T-cell (primary cell): ENCODE measurements around the gene NLRC4. TPM values are rescaled to one million over a fixed set of nuclear protein-coding genes. Genes with fewer than 3 reads are reported as not detected.

Experiments used
- ATAC-seq, 4 experiments: fragments of 200-7000 bp in 3 of 4; fragments of 150-1000 bp in 1 of 4; cut with Tn5 transposase; replicated peaks in 1 of 4; 1 replicate in 3 of 4; 2 replicates in 1 of 4; pipeline ENCODE4 v1.10.0; 2021; ENCODE audit warnings: moderate library complexity in 3 of 4, mild to moderate bottlenecking in 2 of 4, moderate number of reproducible peaks in 1 of 4
- CTCF ChIA-PET, 2 donors: fragments of 300-600 bp; sonication (Branson Sonifier 250); formaldehyde crosslinking; loops; one replicate each; lab custom pipeline; 2022; ENCODE audit warnings: antibody characterized with exemption in 2 of 2; lab: Charles Lee
- POLR2A ChIA-PET, 2 donors: fragments of 300-600 bp; sonication (Branson Sonifier 250); formaldehyde crosslinking; loops; one replicate each; lab custom pipeline; 2022; ENCODE audit warnings: antibody characterized with exemption in 2 of 2; lab: Charles Lee
- DNase-seq, 35 experiments: peaks; one replicate each; pipeline versions ENCODE4 v3.0.0 to v3.0.0-alpha.2; 2013 to 2023
- H3K27ac ChIP-seq: one replicate; pipeline ENCODE4 v1.5.1; 2013; ENCODE audit warnings: low read length
- H3K27me3 ChIP-seq, 2 experiments: replicated peaks in 1 of 2; 1 replicate in 1 of 2; 2 replicates in 1 of 2; pipeline versions ENCODE4 v1.6.1 to v1.7.0; 2013; ENCODE audit warnings: low read length in 1 of 2, mixed read lengths in 1 of 2; ENCODE audit not compliant: control insufficient read depth in 2 of 2, insufficient read depth in 2 of 2; ENCODE audit errors: extremely low read depth in 1 of 2
- H3K36me3 ChIP-seq, 2 donors: 1 replicate in 1 of 2; 2 replicates in 1 of 2; pipeline versions ENCODE4 v1.6.1 to v1.7.0; 2013; ENCODE audit warnings: low read length in 1 of 2; ENCODE audit not compliant: control insufficient read depth in 2 of 2, insufficient read depth in 1 of 2; ENCODE audit errors: extremely low read depth in 1 of 2
- H3K4me1 ChIP-seq, 2 experiments: 1 replicate in 1 of 2; 2 replicates in 1 of 2; pipeline versions ENCODE4 v1.6.1 to v1.7.0; 2013; ENCODE audit warnings: low read length in 2 of 2, mixed read lengths in 1 of 2; ENCODE audit not compliant: insufficient read depth in 2 of 2, control insufficient read depth in 1 of 2; ENCODE audit errors: extremely low read depth in 1 of 2
- H3K4me3 ChIP-seq, 2 donors: 1 replicate in 1 of 2; 2 replicates in 1 of 2; pipeline versions ENCODE4 v1.5.1 to v1.7.0; 2013; ENCODE audit warnings: mild to moderate bottlenecking in 2 of 2, low read length in 1 of 2, moderate library complexity in 1 of 2; ENCODE audit not compliant: control insufficient read depth in 1 of 2; ENCODE audit errors: extremely low read depth in 1 of 2
- H3K9me3 ChIP-seq: 2 replicates; pipeline ENCODE4 v1.7.0; 2013
- H3K27ac Mint-ChIP-seq, 2 donors: one replicate each; pipeline ENCODE4 v1.8.0; 2020 to 2021; ENCODE audit warnings: mild to moderate bottlenecking in 2 of 2, mixed read lengths in 2 of 2
- H3K27me3 Mint-ChIP-seq, 2 donors: one replicate each; pipeline ENCODE4 v1.8.0; 2021 to 2022; ENCODE audit warnings: mixed read lengths in 2 of 2
- H3K36me3 Mint-ChIP-seq: one replicate; pipeline ENCODE4 v1.8.0; 2021; ENCODE audit warnings: mixed read lengths
- H3K4me1 Mint-ChIP-seq, 3 donors: one replicate each; pipeline ENCODE4 v1.8.0; 2020 to 2022; ENCODE audit warnings: mixed read lengths in 3 of 3, mild to moderate bottlenecking in 1 of 3
- H3K4me3 Mint-ChIP-seq, 3 donors: one replicate each; pipeline ENCODE4 v1.8.0; 2020 to 2022; ENCODE audit warnings: mild to moderate bottlenecking in 3 of 3, mixed read lengths in 3 of 3, moderate library complexity in 3 of 3
- H3K9me3 Mint-ChIP-seq, 3 donors: one replicate each; pipeline ENCODE4 v1.8.0; 2020 to 2022; ENCODE audit warnings: mixed read lengths in 3 of 3
- WGBS: methylation state at CpG from one replicate; pipeline ENCODE4 v1.1.5; 2013; ENCODE audit warnings: missing lambda C conversion rate; ENCODE audit not compliant: insufficient coverage; 5-methylcytosine and 5-hydroxymethylcytosine counted together
- total RNA-seq, 35 experiments: library from RNA in 6 of 35; stranded (reverse) in 6 of 35; fragments of 120-200 nt in 1 of 35; gene quantifications; one replicate each; pipeline versions ENCODE4 v1.2.1 to v1.2.4 and lab custom pipeline; 2013 to 2026

NLRC4 gene
- total RNA-seq, 5 donors from 2014 or later (not counting 1 experiment from before 2014, with no cell fraction given), result 0.13 to 0.20 TPM; not detected in 3

DNA sequence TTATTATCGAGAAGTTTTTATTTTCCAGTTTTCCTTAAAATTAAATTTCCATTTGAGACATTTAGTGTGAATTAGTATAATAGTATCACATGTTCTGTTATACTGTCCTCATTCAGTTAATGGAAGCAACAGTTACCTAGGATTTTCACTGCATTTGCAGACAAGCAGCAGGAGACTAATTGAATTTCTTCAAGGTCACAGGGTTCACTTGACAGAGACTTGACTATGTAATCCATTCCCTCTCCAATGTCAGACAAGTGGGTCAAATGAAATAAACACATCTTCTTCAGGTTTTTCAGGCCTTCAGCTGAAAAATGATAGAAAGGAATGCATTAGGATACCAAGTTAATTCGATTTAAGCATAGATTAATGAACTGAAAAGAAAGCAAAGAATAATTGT, 26.7 kb downstream of the NLRC4 start:
- Mint-ChIP-seq H3K27me3 (no peaks in the 10 kb centered on the region), H3K4me3 (no peak overlapping the region), H3K27ac (no peak overlapping the region), H3K9me3 (no peaks in the 10 kb centered on the region), H3K36me3 (peaks cover 26% of the 10 kb centered on the region), H3K4me1 (no peaks in the 10 kb centered on the region)
- ChIA-PET POLR2A (no interaction called here), CTCF (no interaction called here)
- Histone ChIP-seq H3K27ac (no peak overlapping the region), H3K4me3 (no peak overlapping the region), H3K36me3 (peaks cover 0 to 5% of the 10 kb centered on the region in 2 donors), H3K4me1 (no peaks in the 10 kb centered on the region), H3K27me3 (peaks cover 0 to 4% of the 10 kb centered on the region in 2 experiments), H3K9me3 (no peaks in the 10 kb centered on the region)
- DNase-seq (no peak), ATAC-seq (no peak)
- no CpG with 5 or more reads among the region's 2 CpGs for WGBS

DNA sequence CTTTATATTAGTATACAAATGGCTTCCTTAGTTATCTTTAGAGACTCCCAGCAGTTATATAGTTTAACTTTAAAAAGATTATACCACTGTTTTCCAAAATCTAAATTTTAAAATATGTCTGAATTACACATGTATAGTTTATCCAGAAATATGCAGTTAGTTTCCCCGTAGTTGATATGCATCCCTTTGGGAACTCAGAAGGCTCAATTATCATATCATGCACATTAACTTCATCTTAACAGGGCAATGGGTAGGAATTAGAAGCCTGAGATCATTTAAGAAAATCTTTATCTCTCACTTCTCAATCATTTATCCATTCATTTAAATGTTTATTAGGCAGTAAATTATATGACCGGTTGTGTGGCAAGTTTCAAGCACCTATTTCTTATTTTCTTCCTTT, 27.2 kb downstream of the NLRC4 start:
- no peaks in the 10 kb centered on the region for H3K9me3 ChIP-seq
- POLR2A ChIA-PET, result no interaction called here
- H3K4me1 ChIP-seq, result no peaks in the 10 kb centered on the region
- Mint-ChIP-seq H3K9me3 (no peaks in the 10 kb centered on the region), H3K27ac (no peak overlapping the region), H3K4me3 (no peak overlapping the region), H3K36me3 (peaks cover 26% of the 10 kb centered on the region), H3K4me1 (no peaks in the 10 kb centered on the region), H3K27me3 (no peaks in the 10 kb centered on the region)
- H3K36me3 ChIP-seq, result peaks cover 0 to 5% of the 10 kb centered on the region in 2 donors
- no peak for DNase-seq
- H3K4me3 ChIP-seq, result no peak overlapping the region
- no CpG with 5 or more reads among the region's 2 CpGs for WGBS
- no peak for ATAC-seq
- H3K27me3 ChIP-seq, result no peaks in the 10 kb centered on the region
- CTCF ChIA-PET, result no interaction called here
- H3K27ac ChIP-seq, result no peak overlapping the region

DNA sequence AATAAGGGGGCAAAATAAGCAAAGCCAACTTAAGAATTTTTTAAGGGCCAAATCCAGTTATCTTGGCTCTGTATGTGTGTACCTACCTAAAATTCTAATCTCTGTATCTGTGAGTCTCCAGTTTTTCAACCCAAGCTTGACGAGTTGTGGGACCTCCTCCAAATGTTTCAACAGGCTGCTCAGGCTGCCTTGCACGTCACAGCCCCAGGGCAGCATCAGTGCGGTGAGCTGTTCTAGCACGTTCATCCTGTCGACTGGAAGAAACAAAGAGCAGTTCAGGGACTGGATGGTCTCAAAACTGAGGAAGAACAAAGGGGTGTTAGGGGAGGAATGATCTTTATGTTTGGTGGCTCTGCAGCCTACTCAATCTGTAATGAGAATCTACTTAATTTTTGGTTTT, 29.4 kb downstream of the NLRC4 start:
- Mint-ChIP-seq H3K27ac (no peak overlapping the region), H3K36me3 (peaks cover 26% of the 10 kb centered on the region), H3K27me3 (no peaks in the 10 kb centered on the region), H3K4me3 (no peak overlapping the region), H3K4me1 (no peaks in the 10 kb centered on the region), H3K9me3 (no peaks in the 10 kb centered on the region)
- Histone ChIP-seq H3K36me3 (peaks cover 0 to 5% of the 10 kb centered on the region in 2 donors), H3K4me1 (no peaks in the 10 kb centered on the region), H3K9me3 (no peaks in the 10 kb centered on the region), H3K27me3 (no peaks in the 10 kb centered on the region), H3K4me3 (no peak overlapping the region), H3K27ac (no peak overlapping the region)
- ChIA-PET CTCF (no interaction called here), POLR2A (interaction anchor here in 1 of 2 donors (0.5 kb wide), 1 partner anchor 197 kb away, joined by 3 read pairs; no protein-coding TSS in a partner anchor)
- WGBS, result 96% methylated on average over 5 of the region's 5 CpGs
- ATAC-seq (no peak), DNase-seq (no peak)

DNA sequence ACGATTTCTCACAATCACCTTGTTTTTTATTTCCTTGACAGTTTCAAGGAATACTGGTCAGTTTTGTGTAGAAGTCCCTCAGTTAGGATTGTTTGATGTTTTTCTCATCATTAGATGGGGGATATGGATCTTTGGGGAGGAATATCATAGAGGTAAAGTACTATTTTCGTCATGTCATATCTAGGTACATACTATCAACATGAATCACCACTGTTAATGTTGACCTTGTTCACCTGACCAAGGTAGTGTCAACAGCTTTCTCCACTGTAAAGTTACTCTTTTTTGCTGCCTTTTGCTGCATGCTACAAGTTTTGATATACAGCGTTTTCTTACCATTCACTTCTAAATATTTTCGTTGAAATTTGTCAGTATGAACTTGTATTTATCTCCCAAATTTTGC, 32.7 kb downstream of the NLRC4 start:
- Histone ChIP-seq H3K9me3 (no peaks in the 10 kb centered on the region), H3K36me3 (no peaks in the 10 kb centered on the region), H3K4me3 (no peak overlapping the region), H3K27ac (no peak overlapping the region), H3K4me1 (no peaks in the 10 kb centered on the region), H3K27me3 (no peaks in the 10 kb centered on the region)
- H3K4me1 Mint-ChIP-seq, result no peaks in the 10 kb centered on the region
- ATAC-seq (no peak), DNase-seq (no peak)
- no peak overlapping the region for H3K27ac Mint-ChIP-seq
- H3K9me3 Mint-ChIP-seq, result no peaks in the 10 kb centered on the region
- no peak overlapping the region for H3K4me3 Mint-ChIP-seq
- peaks cover 16% of the 10 kb centered on the region for H3K36me3 Mint-ChIP-seq
- POLR2A ChIA-PET, result no interaction called here
- CTCF ChIA-PET, result no interaction called here
- H3K27me3 Mint-ChIP-seq, result no peaks in the 10 kb centered on the region
- no CpG with 5 or more reads among the region's 4 CpGs for WGBS

DNA sequence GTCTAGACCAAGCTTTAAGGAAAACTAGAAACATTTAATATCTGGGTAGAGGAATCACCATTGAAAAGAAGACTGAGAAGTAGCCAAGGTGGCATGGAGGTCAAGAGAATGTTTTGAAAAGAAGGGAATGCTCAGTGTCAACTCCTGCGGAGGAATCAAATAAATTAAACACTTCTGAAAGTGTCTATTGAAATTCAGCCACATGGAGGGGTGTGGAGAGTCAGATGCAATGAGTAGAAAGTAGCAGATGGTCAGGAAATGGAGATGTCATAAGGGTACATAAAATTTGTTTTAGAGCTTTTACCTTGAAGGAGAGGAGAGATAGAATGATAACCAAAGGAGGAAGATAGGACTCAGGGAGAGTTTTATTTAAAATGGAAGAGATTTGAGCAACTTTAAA, 35.1 kb downstream of the NLRC4 start:
- 71% methylated on average over 1 of the region's 1 CpG for WGBS
- no peaks in the 10 kb centered on the region for H3K9me3 ChIP-seq
- DNase-seq (no peak), ATAC-seq (no peak)
- no peak overlapping the region for H3K27ac Mint-ChIP-seq
- no peaks in the 10 kb centered on the region for H3K27me3 ChIP-seq
- H3K4me3 Mint-ChIP-seq, result no peak overlapping the region
- ChIA-PET POLR2A (no interaction called here), CTCF (no interaction called here)
- no peaks in the 10 kb centered on the region for H3K4me1 Mint-ChIP-seq
- H3K36me3 ChIP-seq, result no peaks in the 10 kb centered on the region
- no peaks in the 10 kb centered on the region for H3K4me1 ChIP-seq
- no peaks in the 10 kb centered on the region for H3K27me3 Mint-ChIP-seq
- no peak overlapping the region for H3K4me3 ChIP-seq
- H3K27ac ChIP-seq, result no peak overlapping the region
- peaks cover 12% of the 10 kb centered on the region for H3K36me3 Mint-ChIP-seq
- no peaks in the 10 kb centered on the region for H3K9me3 Mint-ChIP-seq

DNA sequence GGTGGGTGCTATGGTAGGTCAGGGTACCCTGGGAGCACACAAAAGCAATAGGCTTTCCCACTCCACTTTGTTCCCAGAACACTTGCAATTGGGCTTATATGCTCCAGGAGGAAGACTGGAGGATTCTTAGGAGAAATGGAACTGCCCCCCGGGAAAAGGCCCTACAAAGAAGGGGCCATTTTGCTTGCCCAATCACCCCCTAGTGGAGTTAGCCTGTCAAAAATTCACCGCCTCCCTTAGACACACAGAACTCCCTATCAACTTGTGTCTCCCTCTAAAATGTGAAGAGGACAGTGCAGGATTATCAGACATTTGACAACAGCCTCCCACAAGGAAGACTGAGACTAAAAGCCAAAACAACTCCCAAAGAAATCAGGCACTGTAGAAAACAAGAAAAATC, 36.5 kb downstream of the NLRC4 start:
- H3K27ac ChIP-seq, result no peak overlapping the region
- no peak overlapping the region for H3K4me3 Mint-ChIP-seq
- no peaks in the 10 kb centered on the region for H3K27me3 Mint-ChIP-seq
- H3K27me3 ChIP-seq, result no peaks in the 10 kb centered on the region
- POLR2A ChIA-PET, result no interaction called here
- H3K9me3 ChIP-seq, result no peaks in the 10 kb centered on the region
- no peak for ATAC-seq
- no peak overlapping the region for H3K4me3 ChIP-seq
- peaks cover 0 to 7% of the 10 kb centered on the region in 2 donors for H3K36me3 ChIP-seq
- H3K4me1 Mint-ChIP-seq, result no peaks in the 10 kb centered on the region
- no peak for DNase-seq
- no peak overlapping the region for H3K27ac Mint-ChIP-seq
- WGBS, result no CpG with 5 or more reads among the region's 2 CpGs
- no peaks in the 10 kb centered on the region for H3K9me3 Mint-ChIP-seq
- H3K4me1 ChIP-seq, result no peaks in the 10 kb centered on the region
- CTCF ChIA-PET, result no interaction called here
- peaks cover 18% of the 10 kb centered on the region for H3K36me3 Mint-ChIP-seq

DNA sequence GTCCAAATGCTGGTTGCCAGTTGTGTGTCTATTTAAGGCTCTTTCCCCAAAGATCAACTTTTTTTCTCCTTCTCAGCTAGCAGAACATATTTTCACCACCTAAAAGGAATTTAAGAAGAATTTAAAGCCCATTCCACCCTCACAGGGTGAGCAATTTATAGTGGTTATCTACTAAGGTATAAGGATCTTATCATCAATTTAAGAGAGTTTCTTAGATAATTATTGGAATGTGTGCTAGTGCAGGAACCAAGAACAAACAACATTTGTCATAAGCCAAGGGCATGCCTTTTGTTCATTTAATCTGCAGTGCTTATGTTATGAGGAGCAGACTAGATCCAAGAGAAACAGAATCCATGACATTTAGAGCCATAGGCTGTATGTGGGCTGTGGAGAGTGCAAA, 37.2 kb downstream of the NLRC4 start:
- POLR2A ChIA-PET, result no interaction called here
- Histone ChIP-seq H3K36me3 (peaks cover 0 to 14% of the 10 kb centered on the region in 2 donors), H3K4me1 (no peaks in the 10 kb centered on the region), H3K4me3 (no peak overlapping the region), H3K27me3 (no peaks in the 10 kb centered on the region), H3K27ac (no peak overlapping the region), H3K9me3 (no peaks in the 10 kb centered on the region)
- Mint-ChIP-seq H3K9me3 (no peaks in the 10 kb centered on the region), H3K4me3 (no peak overlapping the region), H3K27me3 (no peaks in the 10 kb centered on the region), H3K27ac (no peak overlapping the region), H3K4me1 (no peaks in the 10 kb centered on the region), H3K36me3 (peaks cover 25% of the 10 kb centered on the region)
- ATAC-seq (no peak), DNase-seq (no peak)
- CTCF ChIA-PET, result no interaction called here
